GM18868 (cell line): ENCODE results near the gene TSPAN7.

Source experiments
- ATAC-seq: cut with Tn5 transposase; IDR thresholded peaks from one replicate; pipeline ENCODE4 v1.9.1; 2021; ENCODE audit warnings: mild to moderate bottlenecking, moderate library complexity; ENCODE audit not compliant: unreplicated experiment

TSPAN7 gene

GRCh38 chrX:38641197-38641596 is 79.9 kb downstream of the TSPAN7 start:
- no peak for ATAC-seq

GRCh38 chrX:38643903-38644302 is 82.6 kb downstream of the TSPAN7 start:
- no peak for ATAC-seq

DNA sequence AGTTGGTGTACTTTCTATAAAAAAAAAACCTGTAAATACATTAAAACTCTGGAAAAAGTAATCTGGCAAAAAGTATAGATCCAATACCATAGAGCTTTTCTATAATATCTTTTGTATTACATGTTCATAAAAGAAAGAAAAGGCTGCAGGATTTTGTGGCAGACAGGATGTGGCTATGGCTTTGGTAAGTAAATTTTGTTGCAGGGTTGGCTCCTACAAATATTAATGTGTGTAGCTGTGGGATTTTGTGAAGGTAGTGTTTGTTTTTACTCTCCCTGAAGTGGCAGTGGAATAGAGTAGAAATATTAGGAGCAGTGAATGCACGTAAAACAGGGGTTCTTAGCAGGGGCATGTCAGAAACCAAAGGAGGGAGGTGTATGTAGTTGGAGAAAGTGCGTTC is 84.8 kb downstream of the TSPAN7 start:
- ATAC-seq = no peak

DNA sequence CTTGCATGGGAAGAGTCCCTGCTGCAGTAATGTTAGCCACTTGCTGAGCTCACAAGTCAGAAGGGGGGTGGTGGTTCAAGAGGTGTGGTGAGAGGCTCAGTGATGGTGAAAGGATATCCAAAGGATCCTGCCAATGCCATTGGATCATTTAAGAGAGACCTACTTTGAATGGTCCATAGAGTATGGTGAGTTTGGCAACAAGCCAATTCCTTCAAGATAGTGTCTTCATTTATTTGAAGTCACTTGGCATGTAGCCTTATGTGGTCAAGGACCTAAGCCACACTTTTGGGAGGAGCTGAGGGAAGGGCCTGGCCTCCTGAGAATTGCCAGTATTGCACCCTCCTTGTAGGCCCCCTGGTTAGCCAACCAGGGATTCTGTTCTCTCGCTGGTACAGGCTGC is 87.9 kb downstream of the TSPAN7 start:
- ATAC-seq = no peak

- ATAC-seq = no peak
Measured at GRCh38 chrX:38649674-38650647, 88.6 kb downstream of the TSPAN7 start.

DNA sequence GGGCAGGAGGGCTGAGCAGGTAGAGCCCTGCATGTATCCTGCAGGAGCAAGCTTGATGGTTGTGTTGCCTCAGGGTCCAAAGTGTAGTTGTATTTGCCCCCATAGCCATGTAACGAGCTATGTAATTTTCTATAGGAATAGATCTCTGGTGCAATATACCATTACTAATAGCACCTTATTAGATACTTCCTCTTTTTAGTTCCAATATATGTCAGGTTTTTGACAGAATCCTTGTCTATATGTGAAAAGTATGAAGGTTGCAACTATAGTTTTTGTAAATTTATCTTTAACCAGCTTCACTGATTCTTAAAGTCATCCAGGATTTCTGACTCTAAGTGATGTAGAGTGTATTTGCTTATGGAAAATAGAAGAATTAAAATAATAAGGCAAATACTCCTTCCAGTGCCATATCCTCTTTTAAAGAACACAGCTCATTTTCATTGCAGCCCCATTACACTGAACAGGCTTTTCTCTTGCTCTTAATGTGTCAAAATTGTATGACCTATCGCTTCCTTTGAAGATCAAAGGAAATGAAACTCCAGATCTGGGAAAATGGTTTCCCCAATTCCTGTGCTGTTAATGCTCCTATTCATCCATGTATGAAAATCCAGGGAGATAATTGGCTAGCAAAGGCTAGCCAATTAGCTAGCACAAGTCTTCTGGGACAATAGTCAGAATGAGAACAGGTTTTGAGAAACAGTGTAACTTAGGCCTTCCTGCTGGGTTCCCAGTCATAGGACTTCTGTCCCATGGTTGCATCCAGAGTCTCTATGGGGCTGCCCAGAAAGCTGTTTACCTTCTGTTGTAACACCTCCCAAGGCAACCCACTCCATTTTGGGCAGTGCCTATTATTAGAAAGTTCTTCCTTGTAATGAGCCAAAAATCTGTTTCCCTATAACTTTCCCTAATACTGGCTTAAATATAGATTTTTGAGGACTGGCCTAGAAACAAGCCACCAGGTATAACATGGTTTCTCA is 90.6 kb downstream of the TSPAN7 start:
- ATAC-seq = peak; percentile 57

DNA sequence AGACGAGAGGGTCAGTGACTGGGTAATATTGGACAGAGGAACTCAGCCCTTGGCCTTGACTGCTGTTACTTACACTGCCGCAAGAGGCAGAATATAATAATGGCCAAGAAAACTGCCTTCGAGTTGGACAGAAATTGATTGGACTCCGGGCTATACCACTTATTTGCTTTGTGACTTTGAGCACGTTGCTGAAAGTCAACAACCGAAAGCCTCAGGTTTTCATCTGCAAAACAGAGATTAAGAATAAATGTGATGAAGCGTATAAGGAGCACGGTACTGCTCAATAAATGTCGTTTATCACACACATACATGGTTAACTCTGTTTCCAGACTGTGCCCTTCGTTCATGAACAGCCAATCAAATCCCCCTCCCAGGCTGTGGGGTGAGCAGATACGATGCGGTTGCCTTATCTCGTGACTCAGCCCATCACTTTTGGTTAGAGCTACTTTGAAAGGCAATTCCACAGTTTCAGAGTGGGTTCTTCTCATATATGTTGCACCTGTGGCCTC is 91.6 kb downstream of the TSPAN7 start:
- no peak for ATAC-seq

- ATAC-seq = no peak
Measured at GRCh38 chrX:38654302-38654701, 93.0 kb downstream of the TSPAN7 start.

GRCh38 chrX:38656350-38656915 is 95.1 kb downstream of the TSPAN7 start:
- peak; percentile 64 for ATAC-seq

DNA sequence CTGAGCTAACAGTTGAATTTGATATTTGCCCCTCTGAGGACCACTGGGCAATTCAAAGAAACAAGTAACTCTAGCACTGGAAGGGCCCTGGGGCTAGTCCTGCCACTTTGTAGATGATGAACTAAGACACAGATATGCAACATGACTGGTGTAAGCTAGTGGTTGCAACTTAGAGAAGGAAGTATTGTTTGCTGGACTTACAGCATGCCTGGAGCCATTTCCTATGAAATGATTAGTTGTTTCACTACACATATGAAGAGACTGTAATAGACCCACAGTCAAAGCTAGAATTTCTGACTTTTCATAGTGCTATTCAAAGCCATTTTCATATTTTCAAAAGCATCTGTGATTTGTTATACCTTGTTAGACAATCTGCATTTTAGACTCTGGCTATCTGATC is 96.2 kb downstream of the TSPAN7 start:
- ATAC-seq = no peak

DNA sequence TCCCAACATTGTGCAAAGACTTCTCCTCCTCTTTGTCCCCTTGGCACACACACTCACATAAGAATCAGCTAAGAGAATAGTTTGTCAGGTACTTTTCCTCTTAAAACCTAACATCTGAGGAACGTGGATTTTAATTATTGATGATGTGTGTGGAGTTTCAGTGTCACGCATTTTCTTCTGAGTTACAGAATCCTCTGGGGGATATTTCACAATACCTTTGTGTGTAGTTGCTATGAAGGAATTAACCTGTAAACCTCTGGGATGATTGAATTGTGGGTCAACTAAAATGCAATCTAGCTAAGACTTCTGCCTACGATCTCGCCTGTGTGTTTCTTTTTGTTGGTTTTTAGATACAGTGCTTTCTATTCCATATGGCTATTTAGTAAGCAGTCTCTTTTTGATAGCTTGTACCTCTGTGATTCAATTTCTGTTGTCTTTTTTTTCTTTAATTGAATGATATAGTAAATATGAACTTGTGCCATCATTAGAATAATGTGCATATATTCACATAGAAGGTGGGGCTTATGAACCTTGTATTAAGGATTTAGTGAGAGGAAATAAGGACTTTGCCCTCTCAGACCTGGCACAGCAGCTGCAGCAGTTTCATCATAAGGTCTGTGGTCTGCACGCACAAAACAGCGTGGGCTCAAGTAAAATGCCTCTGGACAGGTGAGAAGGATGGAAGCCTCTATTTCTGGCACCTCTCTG is 99.2 kb downstream of the TSPAN7 start:
- ATAC-seq = no peak

DNA sequence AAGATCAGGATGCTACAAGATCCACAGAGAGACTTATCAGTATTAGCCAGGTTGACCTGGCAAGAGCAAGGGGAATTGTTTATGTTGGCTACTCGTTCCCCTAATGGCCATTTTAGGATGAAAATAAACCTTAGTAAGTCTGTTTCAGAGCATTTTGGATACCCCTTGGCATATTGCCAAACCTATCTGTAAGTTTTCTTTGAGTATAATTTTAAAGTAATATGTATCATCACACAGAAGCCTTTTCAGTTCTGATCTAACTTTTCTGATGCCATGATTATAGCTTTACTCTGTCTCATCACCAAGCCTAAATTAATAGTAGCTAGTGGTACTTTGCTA is 99.7 kb downstream of the TSPAN7 start:
- ATAC-seq = no peak

DNA sequence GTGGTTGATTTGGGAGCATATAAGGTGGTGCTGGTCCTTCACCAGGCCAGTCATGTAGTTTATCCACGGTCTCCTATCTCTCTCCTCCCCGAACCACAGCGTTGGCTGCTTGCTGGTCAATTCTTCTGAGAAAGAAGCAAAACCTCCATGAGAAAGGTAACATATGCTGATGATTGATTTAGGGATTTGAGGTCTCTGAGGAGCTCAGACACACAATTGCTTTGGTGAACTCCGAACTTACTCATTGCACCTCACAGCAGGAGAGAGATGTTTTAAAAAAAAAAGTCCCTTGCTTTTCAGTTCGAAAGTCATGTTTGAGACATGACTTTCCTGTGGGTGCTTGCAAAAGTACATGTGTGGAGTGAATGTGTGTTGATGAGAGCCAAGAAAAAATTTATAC is 100.2 kb downstream of the TSPAN7 start:
- ATAC-seq = peak; percentile 55

GRCh38 chrX:38662640-38663039 is 101.3 kb downstream of the TSPAN7 start:
- no peak for ATAC-seq

- no peak for ATAC-seq
Measured at GRCh38 chrX:38664285-38664684, 102.9 kb downstream of the TSPAN7 start.

GRCh38 chrX:38666909-38667308 is 105.6 kb downstream of the TSPAN7 start:
- ATAC-seq = no peak

DNA sequence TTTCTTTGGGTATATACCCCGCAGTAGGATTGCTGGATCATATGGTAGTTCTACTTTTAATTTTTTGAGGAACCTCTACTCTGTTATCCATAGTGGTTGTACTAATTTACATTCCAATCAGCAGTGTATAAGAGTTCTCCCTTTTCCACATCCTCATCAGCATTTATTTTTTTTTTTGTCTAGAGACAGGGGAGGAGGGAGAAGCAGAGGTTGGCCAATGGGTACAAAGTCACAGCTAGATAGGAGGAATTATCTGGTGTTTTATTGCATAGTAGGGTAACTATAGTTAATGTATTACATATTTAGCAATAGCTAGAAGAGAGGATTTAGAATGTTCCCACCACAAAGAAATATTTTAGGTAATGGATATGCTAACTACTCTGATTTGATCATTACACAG is 107.4 kb downstream of the TSPAN7 start:
- ATAC-seq = no peak

- ATAC-seq = no peak
Measured at GRCh38 chrX:38669428-38669827, 108.1 kb downstream of the TSPAN7 start.

DNA sequence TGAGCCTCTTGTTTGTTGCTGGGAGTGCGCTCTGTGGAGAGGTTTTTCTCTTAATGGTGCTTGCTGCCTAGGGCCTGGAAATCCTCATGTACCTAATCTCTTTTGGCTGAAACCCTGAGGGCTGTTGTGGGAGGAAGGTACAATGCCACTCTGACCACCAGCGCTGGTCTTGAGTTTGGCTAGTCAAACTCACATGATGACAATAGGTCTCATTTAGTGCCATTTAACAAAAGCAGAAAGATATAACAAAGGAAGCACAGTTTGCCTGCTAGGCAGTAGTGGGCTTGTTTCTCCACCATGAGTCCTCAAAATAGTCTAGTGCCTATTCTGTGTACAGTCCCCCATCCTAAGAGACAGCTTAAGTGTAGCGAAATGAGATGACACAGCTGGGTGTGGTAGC is 111.3 kb downstream of the TSPAN7 start:
- no peak for ATAC-seq

- no peak for ATAC-seq
Measured at GRCh38 chrX:38675856-38676255, 114.5 kb downstream of the TSPAN7 start.
